ENCODE results near the gene FNBP1L. TPM values are rescaled to one million over a fixed set of nuclear protein-coding genes. Genes with fewer than 3 reads are reported as not detected.

The FNBP1L gene
- total and polyA plus RNA-seq, 2 of the 8 experiments (the other 6 are each of a cell fraction or from before 2014, with no cell fraction given), result 48.9 to 95.9 TPM

- TF ChIP-seq SRF (IDR thresholded peaks at IDR 0.05; ENCODE audit: low read depth, low read length), result no peak
- TF ChIP-seq HDAC2 (IDR thresholded peaks at IDR 0.05; ENCODE audit: borderline replicate concordance in 1 of 2, low read depth in 2 of 2, low read length in 2 of 2), result peak in 1 of 2 experiments; percentile 10; a peak in 1 of 4 replicates
- no peak for TF ChIP-seq MAFK (IDR thresholded peaks at IDR 0.05; ENCODE audit: low read depth, low read length)
- TF ChIP-seq KDM1A (IDR thresholded peaks at IDR 0.05; ENCODE audit: borderline replicate concordance, low read length), result no peak
- no peak for TF ChIP-seq EZH2 (IDR thresholded peaks at IDR 0.05; ENCODE audit: low read depth, low read length, severe bottlenecking)
- peak; percentile 1; the same call in 1 of the 2 replicates for TF ChIP-seq POLR2AphosphoS5 (IDR thresholded peaks at IDR 0.05; ENCODE audit: low read depth, low read length)
- TF ChIP-seq SP2 (IDR thresholded peaks at IDR 0.05; ENCODE audit: low read length), result no peak
- peak in 1 of 2 experiments; percentile 7; a peak in 1 of 4 replicates for TF ChIP-seq RAD21 (IDR thresholded peaks at IDR 0.05 in 1 of 2, conservative IDR thresholded peaks at IDR 0.05 in 1 of 2; ENCODE audit: low read depth in 2 of 2, low read length in 2 of 2)
- TF ChIP-seq CREB1 (IDR thresholded peaks at IDR 0.05), result peak; percentile 25; the same call in 1 of the 2 replicates
- TF ChIP-seq ZNF274 (IDR thresholded peaks at IDR 0.05; ENCODE audit: borderline replicate concordance, extremely low read depth, low read length), result no peak
- TF ChIP-seq CBX5 (IDR thresholded peaks at IDR 0.05; ENCODE audit: low read depth, low read length), result no peak
- no peak for TF ChIP-seq CBX8 (IDR thresholded peaks at IDR 0.05; ENCODE audit: borderline replicate concordance, low read depth, low read length)
- TF ChIP-seq SP4 (IDR thresholded peaks at IDR 0.05; ENCODE audit: low read length), result no peak
- no peak for TF ChIP-seq JUND (IDR thresholded peaks at IDR 0.05; ENCODE audit: low read length)
- no peak for TF ChIP-seq EP300 (IDR thresholded peaks at IDR 0.05; ENCODE audit: borderline replicate concordance in 1 of 2, low read depth in 2 of 2, low read length in 2 of 2)
- TF ChIP-seq RBBP5 (IDR thresholded peaks at IDR 0.05; ENCODE audit: borderline replicate concordance, low read depth, low read length), result peak; percentile 87
These were observed 519 bp downstream of the FNBP1L start (continued) for GRCh38 chr1:93448292-93448982.

All from H1 (cell line).